Progenitor cell of endocrine pancreas (in vitro differentiated cells): Measurements from ENCODE around the gene SIAH3. TPM values are rescaled to one million over a fixed set of nuclear protein-coding genes. Genes with fewer than 3 reads are reported as not detected.

Source experiments
- DNase-seq: peaks from one replicate; pipeline ENCODE4 v3.0.0; 2021; ENCODE audit warnings: low spot score; ENCODE audit not compliant: unreplicated experiment
- H3K27ac Mint-ChIP-seq: 2 replicates; pipeline ENCODE4 v1.8.0; 2021; ENCODE audit warnings: mild to moderate bottlenecking, moderate library complexity, mixed read lengths
- H3K27me3 Mint-ChIP-seq: 2 replicates; pipeline ENCODE4 v1.8.0; 2021; ENCODE audit warnings: mixed read lengths
- H3K36me3 Mint-ChIP-seq: 2 replicates; pipeline ENCODE4 v1.8.0; 2022; ENCODE audit warnings: mixed read lengths; ENCODE audit not compliant: insufficient read depth
- H3K4me1 Mint-ChIP-seq: 2 replicates; pipeline ENCODE4 v1.8.0; 2021; ENCODE audit warnings: low read depth, mixed read lengths
- H3K4me3 Mint-ChIP-seq: 2 replicates; pipeline ENCODE4 v1.8.0; 2021; ENCODE audit warnings: low read depth, mild to moderate bottlenecking, moderate library complexity, mixed read lengths
- H3K9me3 Mint-ChIP-seq: 2 replicates; pipeline ENCODE4 v1.8.0; 2021; ENCODE audit warnings: low read depth, mixed read lengths
- CTCF ChIP-seq: fragments of 200-600 bp; sonication (generic); IDR thresholded peaks from one replicate; pipeline ENCODE4 v1.5.0; 2021; ENCODE audit warnings: antibody characterized with exemption, mild to moderate bottlenecking; ENCODE audit not compliant: unreplicated experiment
- total RNA-seq: library from RNA; stranded (reverse); gene quantifications from 2 replicates; pipeline ENCODE4 v1.2.1, GENCODE V29; 2021

SIAH3 gene
- total RNA-seq, 1 donor from 2014 or later = not detected

- Mint-ChIP-seq H3K27me3 (peaks cover 17% of the 10 kb centered on the region), H3K4me3 (no peak overlapping the region), H3K27ac (no peak overlapping the region), H3K4me1 (peaks cover 1% of the 10 kb centered on the region), H3K36me3 (no peaks in the 10 kb centered on the region), H3K9me3 (no peaks in the 10 kb centered on the region)
- no peak for TF ChIP-seq CTCF
- no peak for DNase-seq
Observed at GRCh38 chr13:45783346-45784043, 68.1 kb downstream of the SIAH3 start.

- DNase-seq = no peak
- Mint-ChIP-seq H3K4me1 (peaks cover 1% of the 10 kb centered on the region), H3K4me3 (no peak overlapping the region), H3K9me3 (no peaks in the 10 kb centered on the region), H3K27ac (no peak overlapping the region), H3K27me3 (peaks cover 17% of the 10 kb centered on the region), H3K36me3 (no peaks in the 10 kb centered on the region)
- no peak for TF ChIP-seq CTCF
Observed at GRCh38 chr13:45782327-45783045, 69.1 kb downstream of the SIAH3 start.

GRCh38 chr13:45781553-45782326 is 69.8 kb downstream of the SIAH3 start:
- Mint-ChIP-seq H3K36me3 (no peaks in the 10 kb centered on the region), H3K27me3 (peaks cover 11% of the 10 kb centered on the region), H3K4me1 (peaks cover 2% of the 10 kb centered on the region), H3K9me3 (no peaks in the 10 kb centered on the region), H3K27ac (no peak overlapping the region), H3K4me3 (no peak overlapping the region)
- DNase-seq = no peak
- no peak for TF ChIP-seq CTCF

GRCh38 chr13:45779901-45780300 is 71.7 kb downstream of the SIAH3 start:
- H3K4me3 Mint-ChIP-seq = no peak overlapping the region
- no peak overlapping the region for H3K27ac Mint-ChIP-seq
- H3K36me3 Mint-ChIP-seq = no peaks in the 10 kb centered on the region
- DNase-seq = no peak
- no peak for TF ChIP-seq CTCF
- peaks cover 18% of the 10 kb centered on the region for H3K27me3 Mint-ChIP-seq
- no peaks in the 10 kb centered on the region for H3K9me3 Mint-ChIP-seq
- peaks cover 5% of the 10 kb centered on the region for H3K4me1 Mint-ChIP-seq

GRCh38 chr13:45778882-45779281 is 72.7 kb downstream of the SIAH3 start:
- H3K4me3 Mint-ChIP-seq = no peak overlapping the region
- H3K36me3 Mint-ChIP-seq = no peaks in the 10 kb centered on the region
- no peak for TF ChIP-seq CTCF
- no peak for DNase-seq
- no peak overlapping the region for H3K27ac Mint-ChIP-seq
- peaks cover 18% of the 10 kb centered on the region for H3K27me3 Mint-ChIP-seq
- H3K9me3 Mint-ChIP-seq = no peaks in the 10 kb centered on the region
- peaks cover 5% of the 10 kb centered on the region for H3K4me1 Mint-ChIP-seq
